PC-9 (cell line): ENCODE measurements around the gene TMEM131L. TPM values are rescaled to one million over a fixed set of nuclear protein-coding genes. Genes with fewer than 3 reads are reported as not detected.

ENCODE experiments used
- BruUV-seq: library from RNA; stranded (reverse); fragments of 400-500 nt; replicated peaks from 2 replicates; lab custom pipeline; 2021; lab: Mats Ljungman, UMichigan
- CTCF ChIA-PET: fragments of 300-600 bp; sonication (Branson Sonifier 250); formaldehyde crosslinking; loops from one replicate; lab custom pipeline; 2022; ENCODE audit warnings: antibody characterized with exemption; lab: Charles Lee
- POLR2A ChIA-PET: fragments of 300-600 bp; sonication (Branson Sonifier 250); formaldehyde crosslinking; loops from one replicate; lab custom pipeline; 2022; ENCODE audit warnings: antibody characterized with exemption; ENCODE audit not compliant: unreplicated experiment; lab: Charles Lee
- DNase-seq, 2 experiments: peaks; one replicate each; pipeline versions ENCODE4 v3.0.0 to v3.0.0-alpha.2; 2015 to 2022; ENCODE audit warnings: mixed read lengths in 1 of 2
- H2AFZ ChIP-seq: fragments of 200-600 bp; sonication (generic); 2 replicates; pipeline ENCODE4 v1.8.1; 2017; ENCODE audit warnings: antibody characterized with exemption
- H3F3A ChIP-seq: fragments of 200-600 bp; sonication (generic); 2 replicates; pipeline ENCODE4 v1.8.1; 2017; ENCODE audit warnings: antibody characterized with exemption, mild to moderate bottlenecking, low read depth; ENCODE audit not compliant: insufficient read depth
- H3K27ac ChIP-seq: fragments of 200-600 bp; sonication (generic); 2 replicates; pipeline ENCODE4 v1.6.1; 2016; ENCODE audit warnings: mixed run types
- H3K27me3 ChIP-seq: fragments of 200-600 bp; sonication (generic); 2 replicates; pipeline ENCODE4 v1.6.1; 2016; ENCODE audit warnings: low read depth, mixed run types; ENCODE audit not compliant: insufficient read depth
- H3K36me3 ChIP-seq: fragments of 200-600 bp; sonication (generic); 2 replicates; pipeline ENCODE4 v1.6.1; 2016; ENCODE audit warnings: low read depth, mixed run types
- H3K4me1 ChIP-seq: fragments of 200-600 bp; sonication (generic); replicated peaks from 2 replicates; pipeline ENCODE4 v1.6.1; 2016; ENCODE audit warnings: mixed run types; ENCODE audit not compliant: insufficient read depth
- H3K4me2 ChIP-seq: fragments of 200-600 bp; sonication (generic); 2 replicates; pipeline ENCODE4 v1.6.1; 2017; ENCODE audit warnings: mixed run types
- H3K4me3 ChIP-seq: fragments of 200-600 bp; sonication (generic); 2 replicates; pipeline ENCODE4 v1.6.1; 2016; ENCODE audit warnings: mixed run types
- H3K79me2 ChIP-seq: fragments of 200-600 bp; sonication (generic); 2 replicates; pipeline ENCODE4 v1.6.1; 2017; ENCODE audit warnings: low read depth, mixed run types
- H3K9me2 ChIP-seq: fragments of 200-600 bp; sonication (generic); 2 replicates; pipeline ENCODE4 v1.8.1; 2017; ENCODE audit warnings: mild to moderate bottlenecking; ENCODE audit not compliant: insufficient read depth
- H3K9me3 ChIP-seq: fragments of 200-600 bp; sonication (generic); 2 replicates; pipeline ENCODE4 v1.8.1; 2016; ENCODE audit warnings: low read depth; ENCODE audit not compliant: insufficient read depth
- H4K20me1 ChIP-seq: fragments of 200-600 bp; sonication (generic); 2 replicates; pipeline ENCODE4 v1.8.1; 2017; ENCODE audit not compliant: insufficient read depth
- CTCF ChIP-seq: fragments of 200-600 bp; sonication (generic); conservative IDR thresholded peaks from 2 replicates; pipeline ENCODE4 v1.6.1; 2017; ENCODE audit warnings: mixed run types, antibody characterized with exemption, mild to moderate bottlenecking, moderate library complexity
- EZH2 ChIP-seq: fragments of 200-600 bp; sonication (generic); IDR thresholded peaks from 2 replicates; pipeline ENCODE4 v1.8.0; 2017; ENCODE audit warnings: antibody characterized with exemption, low read depth
- intact Hi-C: fragments of 100-400 bp; cut with micrococcal nuclease; formaldehyde crosslinking; loops from one replicate; pipeline ENCODE4 v1.10.0; 2022; ENCODE audit not compliant: unreplicated experiment
- total RNA-seq: library from RNA; stranded (reverse); gene quantifications from 2 replicates; pipeline ENCODE4 v1.2.3, GENCODE V29; 2021

The TMEM131L gene
- total RNA-seq, 1 experiment from 2014 or later = 3.8 TPM

DNA sequence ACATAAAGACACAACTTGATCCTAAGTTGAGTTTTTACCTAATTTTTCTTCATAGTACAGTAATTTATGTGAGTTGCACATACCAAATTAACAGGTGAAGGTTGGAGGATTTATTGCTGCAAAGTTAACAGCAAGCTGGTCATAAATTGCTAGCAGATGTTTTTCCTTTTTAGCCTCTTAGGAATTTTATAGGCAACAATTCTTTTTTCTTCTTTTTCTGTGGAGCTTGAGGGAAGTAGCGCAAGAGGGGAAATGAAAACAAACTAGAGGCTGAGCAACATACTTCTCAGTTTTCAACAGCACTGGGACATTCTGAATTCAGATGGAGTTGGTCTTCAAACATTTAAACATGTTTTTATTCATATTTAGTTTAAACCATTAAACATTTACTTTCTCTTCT, 154.2 kb downstream of the TMEM131L start:
- POLR2A ChIA-PET = no interaction called here
- DNase-seq = no peak

DNA sequence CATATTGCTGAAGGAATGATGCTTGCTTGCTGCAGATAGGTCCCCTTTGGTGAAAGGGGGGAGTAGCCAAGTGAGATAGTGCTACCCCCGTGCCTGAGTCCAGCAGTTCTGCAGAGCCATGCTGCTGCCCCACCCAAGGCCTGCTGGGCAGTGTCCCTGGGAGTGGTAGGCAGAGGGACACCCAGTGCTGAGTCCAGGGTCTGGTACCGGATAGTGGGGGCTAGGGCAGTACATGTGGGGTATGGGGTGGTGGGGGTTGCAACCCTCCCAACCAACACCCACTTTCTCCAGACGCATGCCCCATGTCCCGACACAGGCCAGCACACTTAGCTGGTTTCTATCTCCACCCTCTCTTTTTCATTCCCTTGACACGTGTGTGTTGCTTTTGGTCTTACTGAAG, 155.9 kb downstream of the TMEM131L start:
- no peak overlapping the region for H3K4me3 ChIP-seq
- ChIA-PET CTCF (no interaction called here), POLR2A (no interaction called here)
- BruUV-seq = no TSS peak
- no peaks in the 10 kb centered on the region for H4K20me1 ChIP-seq
- no peak overlapping the region for H3K4me2 ChIP-seq
- no peaks in the 10 kb centered on the region for H3K79me2 ChIP-seq
- no peaks in the 10 kb centered on the region for H3K4me1 ChIP-seq
- no peaks in the 10 kb centered on the region for H3K27me3 ChIP-seq
- no peaks in the 10 kb centered on the region for H3F3A ChIP-seq
- H2AFZ ChIP-seq = no peak overlapping the region
- H3K27ac ChIP-seq = no peak overlapping the region
- no peaks in the 10 kb centered on the region for H3K9me3 ChIP-seq
- H3K9me2 ChIP-seq = no peaks in the 10 kb centered on the region
- no peak for DNase-seq
- no peak for TF ChIP-seq CTCF
- no peak for TF ChIP-seq EZH2
- intact Hi-C loops = no loop called here
- no peaks in the 10 kb centered on the region for H3K36me3 ChIP-seq

More for the DNA sequence above, 154.2 kb downstream of the TMEM131L start:
- intact Hi-C loops = no loop called here
- Histone ChIP-seq H3K9me2 (no peaks in the 10 kb centered on the region), H3K27me3 (no peaks in the 10 kb centered on the region), H3K4me1 (no peaks in the 10 kb centered on the region), H3K4me2 (no peak overlapping the region), H2AFZ (no peak overlapping the region), H3K4me3 (no peak overlapping the region), H3K36me3 (no peaks in the 10 kb centered on the region), H3K79me2 (no peaks in the 10 kb centered on the region), H3K9me3 (no peaks in the 10 kb centered on the region), H3K27ac (no peak overlapping the region), H3F3A (no peaks in the 10 kb centered on the region), H4K20me1 (no peaks in the 10 kb centered on the region)
- CTCF ChIA-PET = no interaction called here
- BruUV-seq = no TSS peak
- no peak for TF ChIP-seq CTCF
- no peak for TF ChIP-seq EZH2

DNA sequence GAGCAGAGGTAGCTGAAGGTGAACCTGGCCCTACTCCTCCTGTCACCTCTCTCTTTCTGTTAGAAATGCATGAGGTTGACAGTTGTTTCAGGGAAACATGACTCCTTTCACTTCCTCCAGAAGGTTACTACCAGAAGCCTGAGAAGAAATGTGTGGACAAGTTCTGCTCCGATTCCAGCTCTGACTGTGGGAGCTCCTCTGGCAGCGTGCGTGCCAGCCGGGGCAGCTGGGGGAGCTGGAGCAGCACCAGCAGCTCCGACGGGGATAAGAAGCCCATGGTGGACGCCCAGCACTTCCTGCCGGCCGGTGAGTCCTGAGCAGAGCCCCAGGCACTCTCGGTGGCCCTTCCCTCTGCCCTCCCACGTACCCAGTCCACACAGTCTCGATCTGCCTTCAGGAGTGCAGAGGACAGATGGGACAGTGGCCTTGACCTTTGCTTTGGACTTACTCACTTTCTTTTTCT, 156.6 kb downstream of the TMEM131L start:
- intact Hi-C loops = no loop called here
- Histone ChIP-seq H3K4me3 (no peak overlapping the region), H3K27ac (no peak overlapping the region), H3K9me2 (no peaks in the 10 kb centered on the region), H3K9me3 (no peaks in the 10 kb centered on the region), H3F3A (no peaks in the 10 kb centered on the region), H3K4me1 (no peaks in the 10 kb centered on the region), H3K27me3 (no peaks in the 10 kb centered on the region), H2AFZ (no peak overlapping the region), H3K36me3 (no peaks in the 10 kb centered on the region), H3K4me2 (no peak overlapping the region), H4K20me1 (no peaks in the 10 kb centered on the region), H3K79me2 (no peaks in the 10 kb centered on the region)
- POLR2A ChIA-PET = no interaction called here
- no peak for DNase-seq
- BruUV-seq = no TSS peak
- TF ChIP-seq CTCF (no peak), EZH2 (no peak)
- CTCF ChIA-PET = no interaction called here
